Right lobe of liver (tissue), 6 donors: ENCODE results near the gene TMEM72. TPM values are rescaled to one million over a fixed set of nuclear protein-coding genes. Genes with fewer than 3 reads are reported as not detected.

Source experiments
- ATAC-seq, 4 donors: fragments of 200-7000 bp; cut with Tn5 transposase; one replicate each; pipeline ENCODE4 v1.9.1; 2020; ENCODE audit warnings: mild to moderate bottlenecking in 4 of 4, moderate library complexity in 4 of 4
- DNase-seq, 3 donors: peaks; one replicate each; pipeline ENCODE4 v3.0.0-alpha.2; 2020
- H3K27ac ChIP-seq, 3 donors: fragments of 200-600 bp; one replicate each; pipeline ENCODE4 v1.8.0; 2022
- H3K27me3 ChIP-seq, 2 donors: fragments of 200-600 bp; one replicate each; pipeline ENCODE4 v1.8.0; 2022
- H3K36me3 ChIP-seq, 4 donors: fragments of 200-600 bp; sonication (generic) in 1 of 4; one replicate each; pipeline versions ENCODE4 v1.5.1 to v1.8.0; 2017 to 2022; ENCODE audit warnings: control low read depth in 1 of 4
- H3K4me1 ChIP-seq, 4 donors: fragments of 200-600 bp; sonication (generic) in 1 of 4; one replicate each; pipeline versions ENCODE4 v1.5.1 to v1.8.0; 2017 to 2022; ENCODE audit warnings: control low read depth in 1 of 4
- H3K4me3 ChIP-seq, 3 donors: fragments of 200-600 bp; one replicate each; pipeline ENCODE4 v1.8.0; 2022
- H3K9me3 ChIP-seq, 4 donors: fragments of 200-600 bp; sonication (generic) in 1 of 4; one replicate each; pipeline versions ENCODE4 v1.5.1 to v1.8.0; 2017 to 2022; ENCODE audit warnings: control low read depth in 1 of 4
- POLR2A ChIP-seq: fragments of 450-650 bp; IDR thresholded peaks from one replicate; pipeline ENCODE4 v1.6.1; 2017; ENCODE audit warnings: antibody characterized with exemption, mild to moderate bottlenecking
- WGBS: methylation state at CpG from one replicate; pipeline ENCODE4 v1.1.6; 2018; ENCODE audit warnings: low coverage, low lambda C conversion rate; ENCODE audit not compliant: insufficient coverage; ENCODE audit errors: missing lambda C conversion rate; 5-methylcytosine and 5-hydroxymethylcytosine counted together
- intact Hi-C, 2 donors: fragments of 100-400 bp; cut with DNase I; formaldehyde crosslinking; loops; one replicate each; pipeline versions ENCODE4 v1.11.2 to v1.14.1; 2022
- total RNA-seq, 6 experiments: library from RNA; depleted of rRNA in 2 of 6; stranded (reverse); fragments of >200 nt in 2 of 6; fragmentation: NEBNext Ultra II Directional in 3 of 6; extraction: Animal tissue kit (Norgen Biotek cat#: 25700) in 3 of 6; gene quantifications; one replicate each; pipeline versions ENCODE4 v1.1.0 to v1.2.4, GENCODE V29; 2016 to 2023
- TF ChIP-seq, protein P1 (sequence below), 4 donors: fragments of 200-600 bp in 3 of 4; fragments of 450-650 bp in 1 of 4; IDR thresholded peaks; one replicate each; pipeline versions ENCODE4 v1.5.1 to v1.8.0; 2016 to 2022; ENCODE audit warnings: antibody characterized with exemption in 4 of 4, mild to moderate bottlenecking in 2 of 4
- donor health status: DM: no; HTN: yes; CAD: no.
- donor health status: DM: no; HTN: no; CAD: no.
- donor health status: DM: no; HTN: no; CAD: no.
- donor health status: DM: no; HTN: yes; CAD: no.
- donor health status: DM: no; HTN: yes; CAD: no.

Gene TMEM72
- total RNA-seq, 6 experiments from 2014 or later: not detected

DNA sequence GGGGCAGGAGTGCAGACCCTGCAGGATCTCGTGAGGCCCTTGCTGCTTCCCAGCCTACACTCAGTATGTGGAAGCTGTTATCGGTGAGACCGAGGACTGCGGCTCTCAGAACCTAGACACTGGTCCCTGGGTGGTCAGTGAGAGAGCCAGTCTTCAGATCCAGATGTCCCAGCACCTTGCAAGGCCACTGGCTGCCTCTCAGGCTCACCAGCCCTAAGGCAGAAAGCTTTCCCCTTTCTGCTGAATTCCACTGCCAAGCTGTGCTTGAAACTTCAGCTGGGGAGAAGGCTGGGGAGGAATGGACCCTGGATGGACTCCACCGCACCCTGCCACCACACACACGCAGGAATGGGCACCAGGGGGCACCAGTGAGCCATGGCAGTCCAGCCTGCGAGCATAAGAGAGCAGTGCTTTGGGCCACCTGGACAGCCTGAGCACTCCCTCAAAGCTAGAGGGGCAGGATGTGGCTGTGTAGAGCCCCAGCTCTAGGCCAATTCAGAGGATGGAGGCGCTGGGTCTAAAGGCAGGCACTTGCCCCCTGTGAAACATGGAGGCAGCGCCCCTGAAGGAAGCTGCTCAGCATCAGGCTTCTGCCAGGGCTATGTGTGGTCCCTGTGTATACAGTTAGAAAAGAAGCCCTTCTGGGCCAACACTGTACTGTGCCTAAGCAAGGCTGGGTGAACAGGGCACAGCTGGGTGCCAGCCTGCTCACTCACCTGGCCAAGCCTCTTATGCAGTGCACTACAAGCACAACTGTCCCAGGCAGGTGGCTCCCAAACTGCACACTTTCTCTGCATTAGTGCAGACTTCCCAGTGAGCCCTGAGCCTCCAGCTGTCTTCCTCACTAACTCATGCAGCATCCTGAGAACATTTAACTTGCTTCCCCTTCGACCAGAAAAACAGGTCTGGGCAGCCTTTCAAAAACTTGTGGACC is 21.6 kb downstream of the TMEM72 start:
- H3K4me1 ChIP-seq: peaks cover 0 to 29% (median under 1%) of the 10 kb centered on the region in 4 donors
- H3K9me3 ChIP-seq: no peaks in the 10 kb centered on the region
- 39% methylated on average over 3 of the region's 10 CpGs for WGBS
- no peak overlapping the region for H3K27ac ChIP-seq
- H3K4me3 ChIP-seq: no peak overlapping the region
- ATAC-seq: peak; percentile 88 to 98 (median 94)
- TF ChIP-seq POLR2A: no peak
- TF ChIP-seq, protein P1, sequence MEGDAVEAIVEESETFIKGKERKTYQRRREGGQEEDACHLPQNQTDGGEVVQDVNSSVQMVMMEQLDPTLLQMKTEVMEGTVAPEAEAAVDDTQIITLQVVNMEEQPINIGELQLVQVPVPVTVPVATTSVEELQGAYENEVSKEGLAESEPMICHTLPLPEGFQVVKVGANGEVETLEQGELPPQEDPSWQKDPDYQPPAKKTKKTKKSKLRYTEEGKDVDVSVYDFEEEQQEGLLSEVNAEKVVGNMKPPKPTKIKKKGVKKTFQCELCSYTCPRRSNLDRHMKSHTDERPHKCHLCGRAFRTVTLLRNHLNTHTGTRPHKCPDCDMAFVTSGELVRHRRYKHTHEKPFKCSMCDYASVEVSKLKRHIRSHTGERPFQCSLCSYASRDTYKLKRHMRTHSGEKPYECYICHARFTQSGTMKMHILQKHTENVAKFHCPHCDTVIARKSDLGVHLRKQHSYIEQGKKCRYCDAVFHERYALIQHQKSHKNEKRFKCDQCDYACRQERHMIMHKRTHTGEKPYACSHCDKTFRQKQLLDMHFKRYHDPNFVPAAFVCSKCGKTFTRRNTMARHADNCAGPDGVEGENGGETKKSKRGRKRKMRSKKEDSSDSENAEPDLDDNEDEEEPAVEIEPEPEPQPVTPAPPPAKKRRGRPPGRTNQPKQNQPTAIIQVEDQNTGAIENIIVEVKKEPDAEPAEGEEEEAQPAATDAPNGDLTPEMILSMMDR (IDR thresholded peaks at IDR 0.05): peak; percentile 98 to 99 (median 98)
- H3K27me3 ChIP-seq: no peaks in the 10 kb centered on the region
- intact Hi-C loops: loop anchor here (5.0 kb wide), 1 partner anchor 40 kb away; no protein-coding TSS in a partner anchor
- no peaks in the 10 kb centered on the region for H3K36me3 ChIP-seq
- peak; percentile 90 to 94 (median 93) for DNase-seq

DNA sequence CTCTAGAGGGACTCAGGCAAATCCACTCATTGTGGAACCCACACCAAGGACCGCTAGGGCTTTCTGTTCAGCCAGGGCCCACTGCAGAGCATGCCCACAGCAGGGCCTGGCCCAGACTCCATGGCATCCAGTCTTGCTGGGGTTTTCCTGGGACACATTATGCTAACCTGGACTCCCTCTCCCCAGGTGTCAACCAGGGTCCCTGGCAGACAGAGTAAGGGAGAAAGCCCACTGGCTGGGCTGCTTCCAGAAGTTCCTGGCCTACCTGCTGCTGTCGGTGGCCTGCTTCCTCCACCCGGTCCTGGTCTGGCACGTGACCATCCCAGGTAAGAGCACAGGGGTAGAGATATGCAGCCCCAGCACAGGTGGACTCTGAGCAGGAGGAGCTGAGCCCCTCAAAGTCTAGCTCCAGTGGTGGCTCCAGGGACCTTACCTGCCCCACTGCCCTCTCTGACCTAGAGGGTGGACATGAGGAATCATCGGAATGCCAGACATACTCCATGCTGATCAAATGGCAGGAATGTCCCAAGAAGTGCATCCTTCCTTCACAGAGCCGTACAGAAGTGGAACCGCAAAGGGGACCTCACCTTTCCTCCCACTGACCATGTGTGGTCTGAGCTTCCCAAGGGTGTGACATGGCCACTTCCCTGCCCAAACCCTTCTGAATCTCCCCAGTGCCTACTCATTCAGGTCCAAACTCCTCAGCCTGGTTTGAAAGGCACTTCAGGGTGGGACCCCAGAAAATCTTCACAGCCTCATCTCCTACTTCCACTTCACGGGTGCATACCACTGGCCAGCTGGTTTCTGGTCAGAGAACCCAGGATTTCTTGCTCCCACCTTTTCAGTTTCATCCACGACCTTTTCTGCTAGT is 22.5 kb downstream of the TMEM72 start:
- intact Hi-C loops: loop anchor here (5.0 kb wide), 1 partner anchor 39 kb away; no protein-coding TSS in a partner anchor
- Histone ChIP-seq H3K27me3 (no peaks in the 10 kb centered on the region), H3K36me3 (no peaks in the 10 kb centered on the region), H3K27ac (no peak overlapping the region), H3K4me3 (no peak overlapping the region), H3K4me1 (peaks cover 0 to 32% (median 0%) of the 10 kb centered on the region in 4 donors), H3K9me3 (no peaks in the 10 kb centered on the region)
- TF ChIP-seq, protein P1 (IDR thresholded peaks at IDR 0.05): no peak
- TF ChIP-seq POLR2A: no peak
- DNase-seq (no peak), ATAC-seq (no peak)
- 69% methylated on average over 2 of the region's 9 CpGs for WGBS

DNA sequence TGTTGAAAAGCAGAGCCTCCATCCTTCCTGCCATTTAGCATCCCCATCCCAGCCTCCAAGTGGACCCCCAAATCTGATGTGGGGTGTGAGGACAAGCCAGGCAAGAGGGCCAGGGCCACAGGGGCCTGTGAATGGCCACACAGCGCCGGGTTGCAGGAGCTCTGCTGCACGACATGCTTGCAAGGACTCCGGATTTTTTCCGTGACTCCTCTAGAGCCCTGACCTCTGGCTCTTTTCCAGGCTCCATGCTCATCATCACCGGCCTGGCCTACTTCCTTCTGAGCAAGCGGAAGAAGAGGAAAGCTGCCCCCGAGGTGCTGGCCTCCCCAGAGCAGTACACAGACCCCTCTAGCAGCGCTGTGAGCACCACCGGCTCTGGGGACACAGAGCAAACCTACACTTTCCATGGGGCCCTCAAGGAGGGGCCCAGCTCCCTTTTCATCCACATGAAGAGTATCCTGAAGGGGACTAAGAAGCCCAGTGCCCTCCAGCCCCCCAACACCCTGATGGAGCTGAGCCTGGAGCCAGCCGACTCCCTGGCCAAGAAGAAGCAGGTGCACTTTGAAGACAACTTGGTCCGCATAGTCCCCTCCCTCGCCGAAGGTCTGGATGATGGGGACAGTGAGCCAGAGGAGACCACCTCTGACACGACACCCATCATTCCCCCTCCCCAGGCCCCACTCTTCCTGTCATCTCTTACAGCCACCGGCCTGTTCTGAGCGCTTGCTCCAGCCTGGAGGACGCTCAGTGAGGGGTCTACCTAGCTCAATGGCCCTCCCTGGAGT is 23.5 kb downstream of the TMEM72 start:
- TF ChIP-seq, protein P1 (IDR thresholded peaks at IDR 0.05): no peak
- TF ChIP-seq POLR2A: no peak
- DNase-seq (no peak), ATAC-seq (no peak)
- Histone ChIP-seq H3K36me3 (no peaks in the 10 kb centered on the region), H3K4me1 (peaks cover 0 to 34% (median 0%) of the 10 kb centered on the region in 4 donors), H3K9me3 (no peaks in the 10 kb centered on the region), H3K27ac (peak overlapping the region in 1 of 3 donors; percentile 63), H3K27me3 (no peaks in the 10 kb centered on the region), H3K4me3 (no peak overlapping the region)
- intact Hi-C loops: loop anchor here (5.0 kb wide), 1 partner anchor 38 kb away; no protein-coding TSS in a partner anchor
- WGBS: 59% methylated on average over 9 of the region's 18 CpGs
